Trophoblast cell (in vitro differentiated cells and primary cell): ENCODE results near the gene TMA7B.
"Not testable (repeated sequence)": the region's sequence is repeated elsewhere in the genome, so short reads cannot be mapped to it uniquely, and the experiment has no call there.

Experiments
- DNase-seq, 2 donors: peaks; one replicate each; pipeline ENCODE4 v3.0.0-alpha.2; 2016
- H2AFZ ChIP-seq: 2 replicates; pipeline ENCODE4 v1.6.1; 2013; ENCODE audit warnings: low read length, moderate library complexity, mild to moderate bottlenecking; ENCODE audit not compliant: insufficient read depth, poor library complexity
- H2AK5ac ChIP-seq: 2 replicates; pipeline ENCODE4 v1.6.1; 2013; ENCODE audit warnings: mild to moderate bottlenecking, low read length
- H2BK120ac ChIP-seq: 2 replicates; pipeline ENCODE4 v1.6.1; 2013; ENCODE audit warnings: low read length, mild to moderate bottlenecking, moderate library complexity; ENCODE audit not compliant: insufficient read depth, poor library complexity
- H2BK12ac ChIP-seq: 2 replicates; pipeline ENCODE4 v1.6.1; 2013; ENCODE audit warnings: mild to moderate bottlenecking, low read length, moderate library complexity
- H2BK5ac ChIP-seq: 2 replicates; pipeline ENCODE4 v1.6.1; 2013; ENCODE audit warnings: low read length, low read depth, moderate library complexity, mild to moderate bottlenecking; ENCODE audit not compliant: poor library complexity
- H3K14ac ChIP-seq: 2 replicates; pipeline ENCODE4 v1.6.1; 2013; ENCODE audit warnings: mild to moderate bottlenecking, low read length
- H3K18ac ChIP-seq: 2 replicates; pipeline ENCODE4 v1.6.1; 2013; ENCODE audit warnings: mild to moderate bottlenecking, low read length
- H3K23ac ChIP-seq: 2 replicates; pipeline ENCODE4 v1.6.1; 2013; ENCODE audit warnings: low read length
- H3K27ac ChIP-seq: 2 replicates; pipeline ENCODE4 v1.5.1; 2013; ENCODE audit warnings: low read depth, mild to moderate bottlenecking, inconsistent platforms, low read length, moderate library complexity
- H3K27me3 ChIP-seq: 2 replicates; pipeline ENCODE4 v1.6.1; 2013; ENCODE audit warnings: inconsistent platforms, mild to moderate bottlenecking, low read length, moderate library complexity; ENCODE audit not compliant: insufficient read depth
- H3K36me3 ChIP-seq, 2 experiments: 1 replicate in 1 of 2; 2 replicates in 1 of 2; pipeline ENCODE4 v1.6.1; 2013; ENCODE audit warnings: low read length in 2 of 2, mild to moderate bottlenecking in 2 of 2, moderate library complexity in 1 of 2; ENCODE audit not compliant: insufficient read depth in 2 of 2, control insufficient read depth in 1 of 2
- H3K4ac ChIP-seq: 2 replicates; pipeline ENCODE4 v1.6.1; 2013; ENCODE audit warnings: low read depth, mild to moderate bottlenecking, low read length, moderate library complexity
- H3K4me1 ChIP-seq, 2 experiments: 1 replicate in 1 of 2; 2 replicates in 1 of 2; pipeline ENCODE4 v1.6.1; 2013; ENCODE audit warnings: low read length in 2 of 2, mild to moderate bottlenecking in 2 of 2, moderate library complexity in 1 of 2; ENCODE audit not compliant: insufficient read depth in 2 of 2, control insufficient read depth in 1 of 2
- H3K4me2 ChIP-seq: 2 replicates; pipeline ENCODE4 v1.6.1; 2013; ENCODE audit warnings: inconsistent platforms, mild to moderate bottlenecking, low read length, moderate library complexity
- H3K4me3 ChIP-seq: 2 replicates; pipeline ENCODE4 v1.5.1; 2013; ENCODE audit warnings: mild to moderate bottlenecking, low read depth, low read length, inconsistent platforms
- H3K79me1 ChIP-seq: one replicate; pipeline ENCODE4 v1.6.1; 2013; ENCODE audit warnings: low read length
- H3K79me2 ChIP-seq: 2 replicates; pipeline ENCODE4 v1.6.1; 2013; ENCODE audit warnings: low read length, mild to moderate bottlenecking; ENCODE audit not compliant: control insufficient read depth, insufficient read depth, poor library complexity
- H3K9ac ChIP-seq: 2 replicates; pipeline ENCODE4 v1.6.1; 2013; ENCODE audit warnings: mild to moderate bottlenecking, low read length
- H3K9me3 ChIP-seq: 2 replicates; pipeline ENCODE4 v1.6.1; 2013; ENCODE audit warnings: low read depth, mild to moderate bottlenecking, control low read depth, inconsistent platforms, low read length; ENCODE audit not compliant: insufficient read depth
- H4K12ac ChIP-seq: 2 replicates; pipeline ENCODE4 v1.6.1; 2013; ENCODE audit warnings: low read depth, mild to moderate bottlenecking, low read length, moderate library complexity
- H4K8ac ChIP-seq: 2 replicates; pipeline ENCODE4 v1.6.1; 2013; ENCODE audit warnings: low read depth, mild to moderate bottlenecking, low read length, moderate library complexity
- H4K91ac ChIP-seq: one replicate; pipeline ENCODE4 v1.6.1; 2013; ENCODE audit warnings: low read depth, mild to moderate bottlenecking, low read length, moderate library complexity
- WGBS: extraction: QIAGEN DNeasy Blood & Tissue Kit; methylation state at CpG from one replicate; pipeline ENCODE4 v1.1.7; 2013; ENCODE audit warnings: missing lambda C conversion rate; ENCODE audit not compliant: insufficient read length, insufficient coverage; ENCODE audit errors: extremely low coverage; 5-methylcytosine and 5-hydroxymethylcytosine counted together

Gene TMA7B

GRCh38 chr22:39991159-39991860 lies 31.1 kb downstream of the TMA7B start:
- H3K4me2 ChIP-seq, result no peak overlapping the region
- H2BK120ac ChIP-seq, result no peak overlapping the region
- H3K4me1 ChIP-seq, result peaks cover 10 to 13% of the 10 kb centered on the region in 2 experiments
- no peak overlapping the region for H2BK12ac ChIP-seq
- H3K9ac ChIP-seq, result no peak overlapping the region
- no CpG with 5 or more reads among the region's 9 CpGs for WGBS
- no peak for DNase-seq
- no peak overlapping the region for H3K18ac ChIP-seq
- no peak overlapping the region for H4K91ac ChIP-seq
- peaks cover 7% of the 10 kb centered on the region for H3K27me3 ChIP-seq
- no peak overlapping the region for H3K14ac ChIP-seq
- H4K12ac ChIP-seq, result no peak overlapping the region
- no peak overlapping the region for H3K23ac ChIP-seq
- H3K4ac ChIP-seq, result no peak overlapping the region
- H2BK5ac ChIP-seq, result no peak overlapping the region
- no peak overlapping the region for H2AK5ac ChIP-seq
- no peak overlapping the region for H3K4me3 ChIP-seq
- H3K9me3 ChIP-seq, result peaks cover 3% of the 10 kb centered on the region
- no peak overlapping the region for H4K8ac ChIP-seq
- no peaks in the 10 kb centered on the region for H3K36me3 ChIP-seq
- peaks cover 5% of the 10 kb centered on the region for H3K79me1 ChIP-seq
- H3K27ac ChIP-seq, result no peak overlapping the region
- no peaks in the 10 kb centered on the region for H3K79me2 ChIP-seq
- no peak overlapping the region for H2AFZ ChIP-seq

GRCh38 chr22:39992088-39992826 lies 32.1 kb downstream of the TMA7B start:
- WGBS, result no CpG with 5 or more reads among the region's 5 CpGs
- H3K23ac ChIP-seq, result no peak overlapping the region
- H3K4ac ChIP-seq, result no peak overlapping the region

GRCh38 chr22:39992894-39993293 lies 32.7 kb downstream of the TMA7B start:
- WGBS, result no CpG with 5 or more reads among the region's 7 CpGs
- not testable (repeated sequence) for H2AK5ac ChIP-seq, H3K4ac ChIP-seq, H3K23ac ChIP-seq, H3K79me2 ChIP-seq, H3K4me3 ChIP-seq, H4K12ac ChIP-seq, H3K36me3 ChIP-seq, H3K9ac ChIP-seq, DNase-seq, H3K4me2 ChIP-seq, H3K79me1 ChIP-seq, H2AFZ ChIP-seq, H3K18ac ChIP-seq, H2BK5ac ChIP-seq, H3K9me3 ChIP-seq, H4K91ac ChIP-seq, H3K27me3 ChIP-seq, H3K27ac ChIP-seq, H2BK12ac ChIP-seq, H4K8ac ChIP-seq, H2BK120ac ChIP-seq, H3K14ac ChIP-seq
- peaks cover 16 to 19% of the 10 kb centered on the region in 2 experiments for H3K4me1 ChIP-seq

More at GRCh38 chr22:39992088-39992826, 32.1 kb downstream of the TMA7B start:
- H3K4me1 ChIP-seq, result peaks cover 10 to 13% of the 10 kb centered on the region in 2 experiments
- peaks cover 5% of the 10 kb centered on the region for H3K79me1 ChIP-seq
- H3K79me2 ChIP-seq, result no peaks in the 10 kb centered on the region
- no peak overlapping the region for H4K91ac ChIP-seq
- no peak for DNase-seq
- H3K27me3 ChIP-seq, result peaks cover 7% of the 10 kb centered on the region
- peaks cover 3% of the 10 kb centered on the region for H3K9me3 ChIP-seq
- no peak overlapping the region for H2AFZ ChIP-seq
- H3K4me3 ChIP-seq, result no peak overlapping the region
- H2BK5ac ChIP-seq, result no peak overlapping the region
- H2AK5ac ChIP-seq, result no peak overlapping the region
- H3K9ac ChIP-seq, result no peak overlapping the region
- no peak overlapping the region for H3K14ac ChIP-seq
- H3K18ac ChIP-seq, result no peak overlapping the region
- no peak overlapping the region for H4K12ac ChIP-seq
- H4K8ac ChIP-seq, result no peak overlapping the region
- no peak overlapping the region for H3K4me2 ChIP-seq
- H3K27ac ChIP-seq, result no peak overlapping the region
- no peak overlapping the region for H2BK120ac ChIP-seq
- no peaks in the 10 kb centered on the region for H3K36me3 ChIP-seq
- H2BK12ac ChIP-seq, result no peak overlapping the region

GRCh38 chr22:39994041-39994565 lies 33.9 kb downstream of the TMA7B start:
- Histone ChIP-seq H3K18ac (no peak overlapping the region), H3K9me3 (peaks cover 3% of the 10 kb centered on the region), H3K4me1 (peaks cover 25 to 29% of the 10 kb centered on the region in 2 experiments), H2BK120ac (no peak overlapping the region), H3K9ac (no peak overlapping the region), H3K79me2 (no peaks in the 10 kb centered on the region), H4K91ac (no peak overlapping the region), H3K4ac (no peak overlapping the region), H4K8ac (no peak overlapping the region), H2AK5ac (no peak overlapping the region), H3K36me3 (no peaks in the 10 kb centered on the region), H2AFZ (no peak overlapping the region), H3K27ac (no peak overlapping the region), H3K79me1 (peaks cover 5% of the 10 kb centered on the region), H3K23ac (no peak overlapping the region), H3K14ac (no peak overlapping the region), H2BK12ac (no peak overlapping the region), H3K27me3 (peaks cover 7% of the 10 kb centered on the region), H2BK5ac (no peak overlapping the region), H3K4me3 (no peak overlapping the region), H4K12ac (no peak overlapping the region), H3K4me2 (peak overlapping the region; percentile 59)
- WGBS, result no CpG with 5 or more reads among the region's 20 CpGs
- DNase-seq, result no peak
